Lung (tissue), 12 donors: ENCODE results near the gene CR1L. TPM values are rescaled to one million over a fixed set of nuclear protein-coding genes. Genes with fewer than 3 reads are reported as not detected.

ENCODE experiments used
- ATAC-seq: fragments of 200-7000 bp; cut with Tn5 transposase; one replicate; pipeline ENCODE4 v1.9.1; 2020; ENCODE audit warnings: moderate number of reproducible peaks; ENCODE audit not compliant: insufficient read depth, low FRiP score
- DNase-seq, 3 donors: peaks; one replicate each; pipeline ENCODE4 v3.0.0-alpha.2; 2013 to 2017
- H3K27ac ChIP-seq, 2 donors: one replicate each; pipeline ENCODE4 v1.5.1; 2013; ENCODE audit warnings: mild to moderate bottlenecking in 2 of 2, moderate library complexity in 2 of 2, control low read depth in 1 of 2, inconsistent platforms in 1 of 2, low read depth in 1 of 2, low read length in 1 of 2
- H3K27me3 ChIP-seq, 3 donors: one replicate each; pipeline ENCODE4 v1.5.1; 2013; ENCODE audit warnings: low read length in 2 of 3; ENCODE audit not compliant: control insufficient read depth in 3 of 3, insufficient read depth in 3 of 3
- H3K36me3 ChIP-seq, 4 donors: one replicate each; pipeline ENCODE4 v1.5.1; 2013; ENCODE audit warnings: low read length in 4 of 4, mild to moderate bottlenecking in 1 of 4, moderate library complexity in 1 of 4; ENCODE audit not compliant: control insufficient read depth in 4 of 4, insufficient read depth in 4 of 4
- H3K4me1 ChIP-seq, 5 donors: one replicate each; pipeline ENCODE4 v1.5.1; 2013; ENCODE audit warnings: low read length in 5 of 5, mild to moderate bottlenecking in 2 of 5, moderate library complexity in 1 of 5; ENCODE audit not compliant: control insufficient read depth in 5 of 5, insufficient read depth in 5 of 5
- H3K4me3 ChIP-seq: one replicate; pipeline ENCODE4 v1.5.1; 2013; ENCODE audit warnings: mild to moderate bottlenecking, control low read depth, moderate library complexity
- H3K9ac ChIP-seq, 2 donors: one replicate each; pipeline ENCODE4 v1.5.1; 2013; ENCODE audit warnings: low read length in 2 of 2, control low read depth in 1 of 2; ENCODE audit not compliant: insufficient read depth in 1 of 2
- H3K9me3 ChIP-seq, 4 donors: one replicate each; pipeline ENCODE4 v1.5.1; 2013; ENCODE audit warnings: low read length in 3 of 4, mild to moderate bottlenecking in 1 of 4, moderate library complexity in 1 of 4; ENCODE audit not compliant: control insufficient read depth in 4 of 4, insufficient read depth in 3 of 4
- WGBS, 2 donors: extraction: QIAGEN DNeasy Blood & Tissue Kit; methylation state at CpG; one replicate each; pipeline ENCODE4 v1.1.7; 2013; 5-methylcytosine and 5-hydroxymethylcytosine counted together
- polyA plus RNA-seq, 2 donors: library from polyadenylated mRNA; stranded (reverse); fragments of 200-250 nt; gene quantifications; one replicate each; pipeline ENCODE4 v1.2.1, GENCODE V29; 2013
- total RNA-seq, 2 donors: library from RNA; depleted of rRNA in 1 of 2; stranded (reverse); fragments of >200 nt in 1 of 2; gene quantifications; one replicate each; pipeline ENCODE4 v1.2.1, GENCODE V29; 2014 to 2021
- TF ChIP-seq, protein P1 (sequence below): IDR thresholded peaks from 2 replicates; pipeline ENCODE4 v1.5.1; 2012; ENCODE audit warnings: mild to moderate bottlenecking; ENCODE audit errors: control extremely low read depth, extremely low read depth
- donor health status: control.
- donor health status: control.
- donor health status: Bipolar disorder and iron deficiency.
- donor health status: healthy.
- donor health status: DM: yes; HTN: yes; CAD: no.

The CR1L gene
- total and polyA plus RNA-seq, 4 donors, result 0.28 to 2.6 (median 0.94) TPM

DNA sequence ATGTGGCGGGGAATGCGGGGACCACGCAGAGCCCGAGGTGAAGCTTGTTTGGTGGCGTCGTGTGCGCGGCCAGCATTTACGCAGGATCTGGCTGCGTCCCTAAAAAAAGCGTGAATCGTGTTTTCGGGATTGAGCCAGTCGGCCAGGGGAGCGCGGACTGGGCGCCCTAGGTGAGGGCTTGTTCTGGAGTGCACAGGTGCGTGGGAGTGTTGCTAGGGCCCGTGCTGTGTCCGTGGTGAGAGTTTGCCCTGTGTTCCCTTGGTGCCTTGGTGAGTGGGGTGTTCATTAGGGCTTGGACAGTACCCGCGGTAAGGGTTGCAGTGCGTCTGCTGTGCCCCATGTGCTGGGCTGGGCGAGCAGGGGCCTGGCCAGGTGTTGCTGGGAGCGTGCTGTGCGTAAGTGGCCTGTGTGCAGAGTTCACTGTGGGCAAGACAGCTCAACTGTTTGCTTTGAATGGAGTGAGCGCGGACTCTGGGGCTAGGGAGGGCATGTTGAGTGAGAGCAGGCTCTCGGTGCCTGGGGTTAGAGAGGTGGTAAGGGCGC, 107.6 kb downstream of the CR1L start:
- Histone ChIP-seq H3K9me3 (no peaks in the 10 kb centered on the region), H3K27me3 (no peaks in the 10 kb centered on the region), H3K36me3 (peaks cover 0 to 2% (median 0%) of the 10 kb centered on the region in 4 donors), H3K4me1 (peaks cover 5 to 27% (median 11%) of the 10 kb centered on the region in 5 donors), H3K9ac (peak overlapping the region; percentile 54 to 75), H3K4me3 (peak overlapping the region; percentile 87), H3K27ac (peak overlapping the region; percentile 82 to 83)
- ATAC-seq (peak; percentile 1), DNase-seq (peak; percentile 21 to 32 (median 24))
- 1 to 2% methylated on average over 30 of the region's 30 CpGs for WGBS, 2 donors
- TF ChIP-seq, protein P1, sequence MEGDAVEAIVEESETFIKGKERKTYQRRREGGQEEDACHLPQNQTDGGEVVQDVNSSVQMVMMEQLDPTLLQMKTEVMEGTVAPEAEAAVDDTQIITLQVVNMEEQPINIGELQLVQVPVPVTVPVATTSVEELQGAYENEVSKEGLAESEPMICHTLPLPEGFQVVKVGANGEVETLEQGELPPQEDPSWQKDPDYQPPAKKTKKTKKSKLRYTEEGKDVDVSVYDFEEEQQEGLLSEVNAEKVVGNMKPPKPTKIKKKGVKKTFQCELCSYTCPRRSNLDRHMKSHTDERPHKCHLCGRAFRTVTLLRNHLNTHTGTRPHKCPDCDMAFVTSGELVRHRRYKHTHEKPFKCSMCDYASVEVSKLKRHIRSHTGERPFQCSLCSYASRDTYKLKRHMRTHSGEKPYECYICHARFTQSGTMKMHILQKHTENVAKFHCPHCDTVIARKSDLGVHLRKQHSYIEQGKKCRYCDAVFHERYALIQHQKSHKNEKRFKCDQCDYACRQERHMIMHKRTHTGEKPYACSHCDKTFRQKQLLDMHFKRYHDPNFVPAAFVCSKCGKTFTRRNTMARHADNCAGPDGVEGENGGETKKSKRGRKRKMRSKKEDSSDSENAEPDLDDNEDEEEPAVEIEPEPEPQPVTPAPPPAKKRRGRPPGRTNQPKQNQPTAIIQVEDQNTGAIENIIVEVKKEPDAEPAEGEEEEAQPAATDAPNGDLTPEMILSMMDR, result no peak

GRCh38 chr1:207753611-207754010, 108.7 kb downstream of the CR1L start:
- Histone ChIP-seq H3K27me3 (no peaks in the 10 kb centered on the region), H3K4me1 (peaks cover 3 to 27% (median 11%) of the 10 kb centered on the region in 5 donors), H3K9ac (no peak overlapping the region), H3K27ac (no peak overlapping the region), H3K4me3 (no peak overlapping the region), H3K9me3 (no peaks in the 10 kb centered on the region), H3K36me3 (peaks cover 2 to 7% (median 3%) of the 10 kb centered on the region in 4 donors)
- ATAC-seq, result no peak
- no peak for DNase-seq
- 57 to 80% methylated on average over 7 of the region's 7 CpGs for WGBS, 2 donors
- TF ChIP-seq, protein P1, result no peak

DNA sequence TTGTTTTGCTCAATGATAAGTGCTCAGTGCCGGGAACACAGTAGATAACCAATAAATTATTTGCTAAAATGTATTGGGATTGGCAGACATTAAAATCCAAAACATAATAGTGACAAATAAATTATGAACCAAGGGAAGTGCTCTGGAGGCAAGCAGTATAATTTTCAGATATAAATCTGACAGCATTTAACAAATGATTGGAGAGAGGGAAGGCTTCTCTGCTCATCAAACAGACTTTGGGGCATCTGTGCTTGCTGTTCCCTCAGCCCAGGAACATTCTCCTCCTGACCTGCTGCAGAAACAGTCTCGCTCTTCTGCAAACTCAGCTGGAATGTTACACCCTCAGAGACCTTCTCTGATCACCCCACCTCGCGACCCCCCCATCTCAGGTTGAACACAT, 109.1 kb downstream of the CR1L start:
- WGBS, 2 donors, result 53 to 61% methylated on average over 4 of the region's 4 CpGs
- H3K27ac ChIP-seq, result peak overlapping the region in 1 of 2 donors; percentile 11
- no peak overlapping the region for H3K9ac ChIP-seq

More for the DNA sequence above, 109.1 kb downstream of the CR1L start:
- Histone ChIP-seq H3K9me3 (no peaks in the 10 kb centered on the region), H3K36me3 (peaks cover 2 to 7% (median 3%) of the 10 kb centered on the region in 4 donors), H3K27me3 (no peaks in the 10 kb centered on the region), H3K4me1 (peaks cover 3 to 27% (median 11%) of the 10 kb centered on the region in 5 donors), H3K4me3 (no peak overlapping the region)
- TF ChIP-seq, protein P1, result no peak
- DNase-seq (no peak), ATAC-seq (no peak)
